HG03439 (cell line): ENCODE results near the gene FOXE1.

Experiments used
- ATAC-seq: cut with Tn5 transposase; IDR thresholded peaks from one replicate; pipeline ENCODE4 v1.9.1; 2021; ENCODE audit warnings: mild to moderate bottlenecking, moderate library complexity; ENCODE audit not compliant: unreplicated experiment

FOXE1 gene

GRCh38 chr9:97848215-97848479 lies 4.9 kb upstream of the FOXE1 start:
- no peak for ATAC-seq

GRCh38 chr9:97848480-97849237 lies 4.4 kb upstream of the FOXE1 start:
- no peak for ATAC-seq

DNA sequence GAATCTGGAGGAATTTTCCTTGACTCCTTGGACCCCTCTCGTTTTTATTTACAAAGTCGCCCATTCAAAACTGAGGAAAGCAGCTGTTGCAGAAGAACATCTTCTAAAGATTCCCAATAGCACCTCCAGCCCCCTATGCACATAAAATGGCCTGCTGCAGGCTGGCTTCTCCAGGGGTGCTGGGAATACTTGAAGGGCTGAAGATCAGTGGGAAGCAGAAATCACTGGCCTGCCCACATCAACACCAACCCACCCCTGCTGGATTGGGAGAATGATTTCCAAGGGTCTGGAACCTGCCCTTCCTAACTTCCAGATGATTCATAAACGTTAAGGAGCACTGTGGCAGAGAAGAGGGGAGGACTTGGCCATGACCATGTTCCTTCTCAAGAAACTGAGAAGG lies 3.0 kb upstream of the FOXE1 start:
- ATAC-seq: no peak

GRCh38 chr9:97850746-97851445 lies 2.1 kb upstream of the FOXE1 start:
- no peak for ATAC-seq

GRCh38 chr9:97851446-97851883 lies 1.6 kb upstream of the FOXE1 start:
- ATAC-seq: no peak

GRCh38 chr9:97852001-97852398 lies 1.0 kb upstream of the FOXE1 start:
- ATAC-seq: no peak

DNA sequence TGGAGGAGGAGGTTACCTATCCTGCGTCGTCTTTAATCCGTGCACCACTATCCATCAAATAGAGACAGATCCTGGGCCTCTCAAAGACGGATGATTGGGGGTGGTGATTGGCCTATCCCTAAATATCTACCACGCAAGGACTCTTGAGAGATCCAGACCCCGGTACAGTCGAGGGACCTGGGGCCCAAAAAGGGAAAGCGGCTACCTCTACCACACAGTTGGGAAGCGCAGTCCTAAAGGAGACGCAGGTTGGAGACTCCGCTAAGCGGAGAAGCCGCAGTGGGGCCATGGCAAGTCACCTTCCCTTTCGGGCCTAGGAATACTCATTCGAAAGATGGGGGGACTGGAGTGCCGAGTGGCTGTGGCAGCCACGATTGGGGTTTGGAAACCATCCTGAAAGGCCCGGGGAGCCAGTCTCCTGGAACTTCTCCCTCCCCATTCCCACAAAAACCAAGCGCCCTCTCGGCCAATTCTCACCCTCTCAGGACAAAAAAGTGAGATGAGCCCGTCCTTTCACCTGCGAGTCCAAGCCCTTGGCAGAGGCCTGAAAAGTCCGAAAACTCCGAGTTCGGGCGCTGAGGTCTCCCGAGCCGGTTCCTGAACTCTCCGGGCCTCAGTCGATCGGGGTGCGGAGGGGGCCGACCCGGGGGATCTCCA lies 499 bp upstream of the FOXE1 start:
- ATAC-seq: no peak

- no peak for ATAC-seq
Measured at GRCh38 chr9:97853844-97854695, 1.0 kb downstream of the FOXE1 start.

DNA sequence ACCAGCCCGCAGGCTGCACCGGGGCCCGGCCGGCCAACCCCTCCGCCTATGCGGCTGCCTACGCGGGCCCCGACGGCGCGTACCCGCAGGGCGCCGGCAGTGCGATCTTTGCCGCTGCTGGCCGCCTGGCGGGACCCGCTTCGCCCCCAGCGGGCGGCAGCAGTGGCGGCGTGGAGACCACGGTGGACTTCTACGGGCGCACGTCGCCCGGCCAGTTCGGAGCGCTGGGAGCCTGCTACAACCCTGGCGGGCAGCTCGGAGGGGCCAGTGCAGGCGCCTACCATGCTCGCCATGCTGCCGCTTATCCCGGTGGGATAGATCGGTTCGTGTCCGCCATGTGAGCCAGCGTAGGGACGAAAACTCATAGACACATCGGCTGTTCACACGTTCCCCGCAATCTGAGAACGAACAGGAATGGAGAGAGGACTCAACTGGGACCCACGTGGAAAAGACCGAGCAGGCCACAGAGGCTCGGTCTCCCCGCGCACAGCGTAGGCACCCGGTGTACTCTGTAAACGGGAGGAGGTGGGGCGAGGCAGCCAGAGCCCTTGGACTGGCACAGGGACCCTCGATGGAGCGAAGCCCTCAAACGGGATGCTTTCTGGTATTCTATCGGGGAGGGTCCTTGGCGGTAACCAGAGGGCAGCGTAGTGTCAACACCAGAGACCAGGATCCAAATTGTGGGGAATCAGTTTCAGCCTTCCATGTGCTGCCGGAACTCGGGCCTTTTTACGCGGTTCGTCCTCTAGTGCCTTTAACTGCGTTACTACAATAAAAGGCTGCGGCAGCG lies 1.9 kb downstream of the FOXE1 start:
- no peak for ATAC-seq

- no peak for ATAC-seq
Measured at GRCh38 chr9:97855486-97855875, 2.5 kb downstream of the FOXE1 start.

DNA sequence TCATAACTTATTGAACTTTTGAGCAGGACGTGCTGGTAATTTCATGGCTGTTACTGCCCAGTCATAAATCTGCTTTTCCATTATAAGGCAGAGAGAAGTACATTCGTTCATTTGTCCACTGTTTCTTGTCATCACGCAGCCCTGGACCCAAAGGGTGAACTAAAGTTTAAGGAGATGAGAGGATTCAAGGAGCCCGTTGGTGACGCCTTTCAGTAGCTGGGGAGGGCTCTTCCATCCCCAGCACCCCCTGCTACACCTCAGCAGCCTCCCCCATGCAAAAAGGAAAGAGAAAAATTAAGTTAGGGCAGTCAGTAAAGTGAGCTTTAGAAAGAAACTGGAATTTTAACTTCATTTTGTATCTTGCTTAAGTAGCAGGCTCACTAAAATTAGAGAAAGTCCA lies 2.9 kb downstream of the FOXE1 start:
- ATAC-seq: no peak

- ATAC-seq: no peak
Measured at GRCh38 chr9:97856857-97857605, 4.0 kb downstream of the FOXE1 start.

DNA sequence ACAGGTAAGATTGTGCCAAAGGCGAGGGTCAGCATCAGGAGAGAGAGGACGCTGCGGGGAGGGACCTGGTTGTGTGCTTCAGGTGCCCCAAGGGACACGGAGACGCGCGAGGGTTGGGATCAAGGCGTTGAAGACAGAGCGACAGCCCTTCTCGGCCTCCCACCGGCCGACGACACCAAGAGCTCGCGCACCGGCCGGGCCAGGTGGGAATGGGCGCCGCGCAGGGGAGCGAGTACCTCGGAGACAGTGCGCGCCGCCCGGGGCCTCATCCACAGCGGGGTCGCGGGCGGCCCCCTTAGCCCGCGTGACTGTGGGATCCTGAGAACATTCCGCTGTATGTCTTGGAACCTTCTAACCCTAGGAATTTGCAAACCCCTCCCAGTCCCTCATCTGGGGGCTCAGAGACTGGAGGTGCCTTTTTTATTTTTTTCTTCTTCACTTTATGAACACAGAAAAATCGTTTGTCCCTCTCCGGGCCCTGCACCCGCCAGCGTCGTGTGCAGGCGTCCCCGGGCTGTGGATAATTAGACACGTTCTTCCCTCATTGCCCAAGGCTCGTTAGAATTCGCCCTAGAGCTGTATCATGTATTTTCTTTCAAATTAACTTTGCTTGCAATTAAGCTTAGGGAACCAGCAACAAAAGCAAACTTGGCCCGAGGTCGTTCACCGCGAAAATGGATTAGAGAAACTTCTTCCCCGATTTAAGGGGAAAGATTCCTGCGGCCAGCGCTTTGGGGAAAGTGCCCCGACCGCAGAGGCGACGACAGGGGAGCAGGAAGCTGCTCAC lies 4.8 kb downstream of the FOXE1 start:
- no peak for ATAC-seq

- no peak for ATAC-seq
Measured at GRCh38 chr9:97858393-97858713, 5.3 kb downstream of the FOXE1 start.

- no peak for ATAC-seq
Measured at GRCh38 chr9:97858826-97859225, 5.8 kb downstream of the FOXE1 start.

DNA sequence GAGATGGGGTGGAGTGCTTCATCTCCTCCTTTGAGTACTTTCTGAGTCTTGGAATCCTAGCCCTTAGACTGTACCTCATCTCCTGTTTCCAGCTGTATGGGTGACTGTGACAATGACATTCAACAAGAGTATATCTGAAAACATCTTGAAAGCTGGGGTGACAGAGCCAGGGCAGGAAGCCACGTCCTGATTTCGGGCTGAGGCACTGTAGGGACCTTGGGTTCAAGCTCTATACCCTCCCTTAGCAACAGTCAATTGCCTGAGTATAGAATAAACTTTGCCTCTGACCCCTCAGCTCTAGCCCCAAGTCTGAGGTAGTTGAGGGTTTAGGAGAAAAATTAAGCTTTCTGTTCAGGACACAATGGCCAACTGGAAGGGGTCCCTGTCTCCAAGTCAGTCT lies 6.3 kb downstream of the FOXE1 start:
- ATAC-seq: no peak

DNA sequence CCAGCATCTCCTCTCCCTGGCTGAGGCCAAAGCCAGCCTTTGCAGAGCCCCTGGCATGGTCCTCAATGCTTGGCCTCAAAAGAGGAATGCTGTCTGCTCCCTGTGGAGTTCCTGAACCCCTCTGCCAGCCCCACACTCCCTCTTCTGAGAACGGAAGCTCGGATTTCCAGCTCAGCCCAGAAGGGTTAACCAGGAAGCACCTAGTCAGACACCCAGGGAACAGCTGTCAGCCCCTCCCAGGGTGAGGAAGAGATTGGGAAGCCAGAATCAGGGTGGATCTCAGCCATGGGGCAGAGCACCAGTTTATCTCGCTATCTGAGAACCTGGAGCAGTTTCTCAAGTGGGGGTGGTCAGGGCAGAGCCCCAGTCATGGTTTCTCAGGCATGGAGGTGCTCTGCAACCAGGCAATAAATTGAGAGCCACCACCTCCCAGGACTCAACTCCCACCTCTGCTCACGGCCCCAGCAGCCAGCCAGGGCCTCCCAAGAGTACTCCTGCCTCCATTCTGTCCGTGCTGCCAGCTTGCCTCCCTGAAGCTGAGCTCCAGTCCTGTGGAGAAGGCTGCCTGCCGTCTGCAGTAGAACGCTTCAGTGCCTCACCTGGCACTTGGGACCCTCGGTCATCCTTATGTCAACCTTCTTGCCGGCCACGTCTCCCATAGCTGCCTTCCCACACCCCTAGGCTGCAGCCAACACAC lies 7.6 kb downstream of the FOXE1 start:
- no peak for ATAC-seq

DNA sequence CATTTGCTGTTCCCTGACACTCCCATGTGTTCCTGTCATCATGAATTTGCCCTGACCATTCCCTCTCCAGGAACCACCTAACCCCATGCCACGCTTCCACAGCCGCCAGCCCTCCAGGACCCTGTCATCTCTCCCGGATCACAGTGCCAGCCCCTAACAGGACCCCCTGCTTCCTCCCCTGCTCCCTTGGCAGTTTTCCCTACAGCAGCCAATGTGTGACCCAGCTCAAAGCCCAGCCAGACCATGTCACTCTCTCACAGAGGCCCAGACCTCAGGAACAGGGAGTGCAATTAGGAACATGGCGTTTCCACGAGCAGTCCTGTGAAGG lies 8.1 kb downstream of the FOXE1 start:
- no peak for ATAC-seq

- no peak for ATAC-seq
Measured at GRCh38 chr9:97863314-97863713, 10.3 kb downstream of the FOXE1 start.
